GM10847 (cell line): Measurements from ENCODE around the gene ENDOG.

Experiments used
- POLR2A ChIP-seq: IDR thresholded peaks from 2 replicates; pipeline ENCODE4 v1.6.1; 2011; ENCODE audit not compliant: insufficient read length; ENCODE audit errors: extremely low read depth

The ENDOG gene

GRCh38 chr9:128836509-128837145 lies 18.3 kb downstream of the ENDOG start:
- no peak for TF ChIP-seq POLR2A

- no peak for TF ChIP-seq POLR2A
Measured at GRCh38 chr9:128838338-128838737, 20.0 kb downstream of the ENDOG start.

- TF ChIP-seq POLR2A: no peak
Measured at GRCh38 chr9:128840524-128840923, 22.2 kb downstream of the ENDOG start.

- TF ChIP-seq POLR2A: no peak
Measured at GRCh38 chr9:128841694-128842492, 23.6 kb downstream of the ENDOG start.

- no peak for TF ChIP-seq POLR2A
Measured at GRCh38 chr9:128845186-128845931, 27.1 kb downstream of the ENDOG start.

GRCh38 chr9:128846680-128847030 lies 28.4 kb downstream of the ENDOG start:
- no peak for TF ChIP-seq POLR2A

- TF ChIP-seq POLR2A: no peak
Measured at GRCh38 chr9:128847803-128848202, 29.5 kb downstream of the ENDOG start.

- no peak for TF ChIP-seq POLR2A
Measured at GRCh38 chr9:128860937-128861336, 42.6 kb downstream of the ENDOG start.

- no peak for TF ChIP-seq POLR2A
Measured at GRCh38 chr9:128861501-128861900, 43.2 kb downstream of the ENDOG start.

- TF ChIP-seq POLR2A: no peak
Measured at GRCh38 chr9:128862401-128862851, 44.1 kb downstream of the ENDOG start.

GRCh38 chr9:128863647-128864046 lies 45.3 kb downstream of the ENDOG start:
- TF ChIP-seq POLR2A: no peak

- TF ChIP-seq POLR2A: no peak
Measured at GRCh38 chr9:128870128-128870940, 52.0 kb downstream of the ENDOG start.
